CD4-positive, alpha-beta T cell treated with Interleukin-15 for 1 hour (primary cell): ENCODE data around the gene TVP23B.
"Not testable (repeated sequence)": the region's sequence is repeated elsewhere in the genome, so short reads cannot be mapped to it uniquely, and the experiment has no call there.

Experiments
- DNase-seq: peaks from one replicate; pipeline ENCODE4 v3.0.0-alpha.2; 2020

Gene TVP23B

GRCh38 chr17:18780991-18781718, at the start of gene TVP23B:
TVP23B (plus strand) TSS chr17:18781183; CDS start chr17:18781294, 111 bp downstream.
- peak; percentile 98 for DNase-seq

GRCh38 chr17:18732438-18732837, 48.5 kb upstream of the TVP23B start:
- DNase-seq = not testable (repeated sequence)

DNA sequence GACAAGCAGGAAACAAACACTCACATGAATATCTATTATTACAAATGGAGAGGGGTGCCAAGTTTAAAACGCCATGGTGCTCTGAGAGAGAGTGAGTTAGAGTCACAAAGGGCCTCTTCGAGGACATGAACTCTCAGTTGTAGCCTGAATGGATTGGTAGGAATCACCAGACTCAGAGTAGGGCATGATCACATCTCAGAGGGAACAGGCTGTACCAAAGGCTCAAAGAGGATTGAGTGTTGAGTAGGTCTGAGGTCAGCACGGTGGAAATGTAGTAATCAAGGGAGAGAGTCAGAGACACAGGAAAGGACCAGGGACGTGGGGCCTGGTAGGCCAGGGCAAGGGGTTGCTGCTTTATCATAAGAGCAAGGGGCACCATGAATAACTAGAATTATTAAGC, 47.6 kb upstream of the TVP23B start:
- not testable (repeated sequence) for DNase-seq

GRCh38 chr17:18739616-18740391, 41.2 kb upstream of the TVP23B start:
- not testable (repeated sequence) for DNase-seq

GRCh38 chr17:18741228-18741627, 39.8 kb upstream of the TVP23B start:
- not testable (repeated sequence) for DNase-seq

- not testable (repeated sequence) for DNase-seq
These were observed 37.1 kb upstream of the TVP23B start, which contains the start of gene FBXW10 for GRCh38 chr17:18743699-18744421. FBXW10 (plus strand) TSS chr17:18744054; CDS start chr17:18744245, 191 bp downstream.

- not testable (repeated sequence) for DNase-seq
These were observed 36.3 kb upstream of the TVP23B start for GRCh38 chr17:18744726-18745125.

GRCh38 chr17:18746551-18746950, 34.4 kb upstream of the TVP23B start:
- not testable (repeated sequence) for DNase-seq

- not testable (repeated sequence) for DNase-seq
These were observed 33.5 kb upstream of the TVP23B start for GRCh38 chr17:18747501-18747900.

DNA sequence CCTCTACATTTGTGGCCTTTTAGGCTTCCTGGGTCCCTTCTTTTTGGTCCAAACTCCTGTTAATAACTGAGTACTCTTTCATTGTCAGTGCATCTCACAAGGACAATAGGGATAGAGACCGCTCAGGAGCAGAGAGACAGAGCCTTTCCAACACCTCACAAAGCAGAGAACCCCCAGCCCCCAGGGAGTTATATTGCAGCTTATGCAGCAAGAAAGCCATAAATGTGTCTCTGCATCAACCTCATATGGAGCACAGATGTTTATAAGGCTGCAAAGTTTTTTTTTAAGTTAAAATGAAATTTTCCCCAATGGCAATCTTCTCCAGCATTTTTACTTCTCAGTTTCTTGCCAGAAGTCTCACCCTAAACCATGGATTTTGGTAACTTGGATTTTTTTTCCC, 30.7 kb upstream of the TVP23B start:
- not testable (repeated sequence) for DNase-seq

GRCh38 chr17:18753829-18754409, 27.1 kb upstream of the TVP23B start:
- not testable (repeated sequence) for DNase-seq

DNA sequence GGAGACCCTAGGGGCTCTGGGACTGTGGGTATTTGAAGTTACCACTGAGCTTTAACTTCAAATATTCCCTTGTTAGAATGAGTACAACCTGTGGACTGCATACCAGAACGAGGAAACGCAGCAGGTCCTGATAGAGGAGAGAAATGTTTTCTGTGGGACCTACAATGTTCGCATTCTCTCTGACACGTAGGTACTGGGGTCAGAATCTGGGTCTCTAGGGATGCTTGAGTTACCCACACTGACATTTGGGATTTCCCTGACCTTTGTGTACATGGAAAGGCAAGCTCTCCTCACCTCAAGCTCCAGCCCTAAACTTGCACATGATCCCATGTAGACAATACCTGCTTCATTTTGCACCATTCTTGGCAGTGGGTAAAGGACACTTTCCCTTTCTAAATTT, 25.0 kb upstream of the TVP23B start:
- not testable (repeated sequence) for DNase-seq

- DNase-seq = not testable (repeated sequence)
These were observed 23.5 kb upstream of the TVP23B start for GRCh38 chr17:18757368-18758044.

DNA sequence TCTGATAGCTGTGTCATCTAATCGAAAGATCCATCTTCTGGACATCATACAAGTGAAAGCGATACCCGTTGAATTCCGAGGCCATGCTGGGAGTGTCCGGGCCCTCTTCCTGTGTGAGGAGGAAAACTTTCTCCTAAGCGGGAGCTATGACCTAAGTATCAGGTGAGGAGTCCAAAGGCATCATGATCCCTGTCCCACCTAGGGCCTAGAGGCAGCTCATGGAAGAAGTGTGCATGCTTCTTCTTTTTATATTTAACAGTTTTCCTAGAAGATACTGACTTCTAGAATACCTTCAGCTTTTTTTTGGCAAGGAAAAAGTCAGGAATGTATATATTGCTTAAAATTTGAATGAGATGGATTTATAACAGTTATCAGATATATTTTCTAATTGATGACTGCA, 22.6 kb upstream of the TVP23B start:
- not testable (repeated sequence) for DNase-seq

DNA sequence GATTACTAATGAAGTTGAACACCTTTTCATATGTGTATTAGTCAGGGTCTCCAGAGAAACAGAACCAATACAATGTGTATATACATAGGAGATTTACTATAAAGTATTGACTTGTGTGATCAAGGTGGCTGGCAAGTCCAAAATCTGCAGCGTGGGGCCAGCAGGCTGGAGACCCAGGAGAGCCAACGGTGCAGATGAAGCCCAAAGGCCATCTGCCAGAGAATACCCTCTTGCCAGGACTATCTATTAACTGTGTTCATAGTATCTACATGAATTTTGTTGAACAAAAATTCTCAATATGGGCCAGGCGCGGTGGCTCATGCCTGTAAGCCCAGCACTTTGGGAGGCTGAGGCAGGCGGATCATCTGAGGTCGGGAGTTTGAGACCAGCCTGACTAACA, 20.8 kb upstream of the TVP23B start:
- not testable (repeated sequence) for DNase-seq

DNA sequence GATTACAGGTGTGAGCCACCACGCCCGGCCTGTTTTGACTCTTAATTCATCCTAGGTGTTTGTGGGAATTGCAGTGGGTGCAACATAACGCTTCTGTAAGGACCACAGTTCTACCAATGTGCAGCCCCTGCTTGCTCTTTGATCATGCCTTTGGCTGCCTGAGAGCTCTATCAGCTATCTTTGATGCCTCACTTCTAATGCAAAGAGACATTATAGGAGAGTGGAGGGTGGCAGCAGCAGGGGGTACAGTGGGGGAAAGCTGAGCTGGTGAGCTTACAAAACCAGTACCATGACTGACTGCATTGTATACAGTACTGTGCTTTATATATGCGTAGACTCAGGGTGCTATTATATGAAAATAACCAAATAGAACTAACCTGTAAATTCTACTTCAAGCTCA, 10.4 kb upstream of the TVP23B start:
- DNase-seq = not testable (repeated sequence)

- DNase-seq = not testable (repeated sequence)
These were observed 9.9 kb upstream of the TVP23B start for GRCh38 chr17:18771066-18771465.

GRCh38 chr17:18772471-18772870, 8.5 kb upstream of the TVP23B start:
- DNase-seq = no peak

DNA sequence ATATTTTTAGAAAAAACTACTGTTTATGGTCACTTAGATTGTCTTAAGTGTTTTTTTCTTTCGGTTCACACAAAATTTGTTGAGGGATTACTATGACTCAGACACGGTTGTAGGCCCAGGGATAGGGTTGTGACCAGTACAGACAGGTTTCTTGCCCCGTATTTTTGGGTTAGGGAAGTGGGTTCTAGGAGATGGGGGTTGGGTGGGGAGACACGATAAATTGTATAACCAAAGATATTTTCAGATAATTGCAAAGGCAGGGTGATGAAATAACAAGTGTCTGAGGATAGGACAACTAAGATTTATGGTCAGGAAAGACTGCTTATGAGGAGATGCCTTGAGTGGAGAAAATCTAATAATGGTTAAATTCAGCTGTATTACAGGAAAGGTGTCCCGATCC, 822 bp downstream of the TVP23B start:
- not testable (repeated sequence) for DNase-seq

GRCh38 chr17:18785933-18786332, 5.0 kb downstream of the TVP23B start:
- not testable (repeated sequence) for DNase-seq

GRCh38 chr17:18786890-18787289, 5.9 kb downstream of the TVP23B start:
- not testable (repeated sequence) for DNase-seq

GRCh38 chr17:18791402-18791801, 10.4 kb downstream of the TVP23B start:
- not testable (repeated sequence) for DNase-seq
